Activated T-cell treated with anti-CD3 and anti-CD28 coated beads, Interleukin-2, amount 50 U/mL, for 4 hours (primary cell): ENCODE measurements around the gene CEP152. TPM values are rescaled to one million over a fixed set of nuclear protein-coding genes. Genes with fewer than 3 reads are reported as not detected.
"Not testable (repeated sequence)": the region's sequence is repeated elsewhere in the genome, so short reads cannot be mapped to it uniquely, and the experiment has no call there.

ENCODE experiments used
- ATAC-seq, 2 donors: fragments of 200-7000 bp; cut with Tn5 transposase; one replicate each; pipeline ENCODE4 v1.10.0; 2021
- DNase-seq: peaks from one replicate; pipeline ENCODE4 v3.0.0-alpha.2; 2020
- H3K27me3 Mint-ChIP-seq: one replicate; pipeline ENCODE4 v1.8.0; 2021; ENCODE audit warnings: low read depth, mixed read lengths
- H3K36me3 Mint-ChIP-seq: one replicate; pipeline ENCODE4 v1.8.0; 2022; ENCODE audit warnings: mixed read lengths; ENCODE audit not compliant: insufficient read depth
- H3K4me1 Mint-ChIP-seq: one replicate; pipeline ENCODE4 v1.8.0; 2021; ENCODE audit warnings: low read depth, mixed read lengths
- H3K4me3 Mint-ChIP-seq: one replicate; pipeline ENCODE4 v1.8.0; 2021; ENCODE audit warnings: mild to moderate bottlenecking, moderate library complexity, mixed read lengths
- H3K9me3 Mint-ChIP-seq: one replicate; pipeline ENCODE4 v1.8.0; 2021; ENCODE audit warnings: mixed read lengths
- total RNA-seq, 3 donors: library from RNA; stranded (reverse); gene quantifications; one replicate each; pipeline ENCODE4 v1.2.1, GENCODE V29; 2021

Gene CEP152
- total RNA-seq, 3 donors from 2014 or later = 10.2 to 12.5 (median 12.5) TPM

DNA sequence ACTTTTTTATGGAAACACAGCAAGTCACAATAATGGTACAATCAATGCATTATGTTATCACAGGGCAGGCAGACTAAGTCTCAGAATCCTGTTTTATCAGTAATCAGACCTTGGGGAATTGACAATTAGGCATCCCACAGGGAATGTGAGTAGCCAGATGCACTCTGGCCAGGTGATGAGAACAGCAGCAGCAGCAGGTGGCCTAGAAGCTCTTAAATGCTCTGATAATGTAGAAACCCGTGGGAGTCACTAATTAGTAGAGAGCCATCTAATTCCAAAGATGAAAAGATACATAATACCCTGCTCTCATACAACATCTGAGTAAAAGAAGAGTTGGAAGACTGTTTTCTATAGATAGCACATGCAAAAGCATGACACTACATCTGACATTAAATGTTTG is 12.6 kb downstream of the CEP152 start:
- Mint-ChIP-seq H3K27me3 (no peaks in the 10 kb centered on the region), H3K9me3 (no peaks in the 10 kb centered on the region), H3K4me3 (no peak overlapping the region), H3K4me1 (peaks cover 15% of the 10 kb centered on the region), H3K36me3 (peaks cover 12% of the 10 kb centered on the region)
- ATAC-seq (no peak), DNase-seq (no peak)

DNA sequence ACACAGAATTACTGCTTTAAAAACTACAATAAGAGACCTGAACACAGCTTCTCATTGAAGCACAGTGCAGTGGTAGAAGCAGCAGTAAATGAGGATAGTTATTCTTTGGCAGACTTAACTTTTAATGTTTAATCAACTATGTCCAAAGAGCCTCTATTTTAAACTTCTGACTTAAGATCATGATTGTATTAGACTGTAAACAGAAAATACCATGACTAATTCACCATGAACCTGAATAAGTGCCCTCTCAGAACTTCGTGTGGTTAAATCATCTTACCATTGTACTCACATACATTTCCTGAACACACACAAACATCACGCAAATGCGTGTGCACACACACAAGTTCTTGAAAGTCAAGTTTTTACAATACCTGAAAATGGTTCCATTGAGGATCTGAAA is 13.9 kb downstream of the CEP152 start:
- Mint-ChIP-seq H3K4me1 (peaks cover 15% of the 10 kb centered on the region), H3K9me3 (no peaks in the 10 kb centered on the region), H3K36me3 (peaks cover 17% of the 10 kb centered on the region), H3K27me3 (no peaks in the 10 kb centered on the region), H3K4me3 (no peak overlapping the region)
- ATAC-seq (peak in 1 of 2 donors; percentile 27), DNase-seq (no peak)

DNA sequence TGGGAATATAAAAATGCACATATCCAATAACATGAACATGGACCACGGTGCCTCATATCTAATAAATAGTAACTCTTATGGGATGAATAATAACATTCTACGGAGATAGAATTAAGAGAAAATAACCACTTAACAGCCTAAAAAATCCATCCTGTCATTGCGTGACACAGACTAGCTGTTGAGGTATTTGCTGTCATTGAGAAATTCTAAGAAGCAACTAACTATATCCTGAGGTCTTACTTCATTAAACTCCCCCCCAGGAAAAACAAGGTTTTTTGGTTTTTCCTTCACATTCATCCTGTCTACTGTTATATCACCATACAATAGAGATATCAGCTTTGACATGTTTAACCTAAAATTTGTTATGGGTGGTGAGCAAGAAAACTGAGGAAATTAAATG is 14.3 kb downstream of the CEP152 start:
- Mint-ChIP-seq H3K9me3 (no peaks in the 10 kb centered on the region), H3K4me1 (peaks cover 15% of the 10 kb centered on the region), H3K4me3 (no peak overlapping the region), H3K36me3 (peaks cover 17% of the 10 kb centered on the region), H3K27me3 (no peaks in the 10 kb centered on the region)
- ATAC-seq (no peak), DNase-seq (no peak)

DNA sequence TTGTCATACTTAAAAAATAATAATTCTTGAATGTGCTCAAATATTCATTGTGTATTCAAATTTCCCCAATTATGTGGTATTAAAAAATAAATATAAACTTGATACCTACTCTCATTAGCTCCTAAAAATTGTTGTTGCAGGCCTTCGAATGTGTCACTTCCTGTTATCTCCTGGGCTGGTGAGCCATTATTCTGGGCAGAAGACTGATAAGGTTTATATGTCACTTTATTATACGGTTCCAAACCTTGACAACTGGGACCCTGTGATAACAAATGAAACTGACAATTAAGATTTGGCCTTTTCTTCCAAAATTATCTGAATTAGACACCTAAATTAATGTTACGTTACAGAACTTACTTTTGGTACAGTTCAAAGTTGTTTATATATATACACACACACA is 15.0 kb downstream of the CEP152 start:
- Mint-ChIP-seq H3K27me3 (no peaks in the 10 kb centered on the region), H3K36me3 (peaks cover 17% of the 10 kb centered on the region), H3K4me1 (peaks cover 13% of the 10 kb centered on the region), H3K4me3 (no peak overlapping the region), H3K9me3 (no peaks in the 10 kb centered on the region)
- DNase-seq (no peak), ATAC-seq (no peak)

DNA sequence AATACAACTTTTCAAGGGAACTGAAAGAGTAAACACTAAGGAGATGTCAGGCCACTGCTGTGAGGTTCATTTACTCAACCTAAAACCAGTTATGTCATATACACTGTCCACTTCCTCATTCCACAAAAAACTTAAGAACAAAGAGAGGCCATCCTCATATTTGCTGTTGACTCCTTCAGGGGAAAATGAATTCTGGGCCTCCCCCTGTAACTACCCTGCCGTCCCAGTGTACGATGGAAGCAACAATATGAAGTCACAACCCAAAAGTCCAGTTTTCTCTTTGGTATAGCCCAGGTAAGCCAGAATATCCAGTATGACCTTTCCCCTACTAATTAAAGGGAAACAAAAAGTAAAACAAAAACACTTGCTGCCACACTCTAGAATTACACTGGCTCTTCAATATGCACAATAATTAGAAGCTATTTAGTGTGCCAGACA is 16.2 kb downstream of the CEP152 start:
- Mint-ChIP-seq H3K4me3 (peak overlapping the region; percentile 5), H3K27me3 (no peaks in the 10 kb centered on the region), H3K36me3 (peaks cover 22% of the 10 kb centered on the region), H3K4me1 (peaks cover 13% of the 10 kb centered on the region), H3K9me3 (no peaks in the 10 kb centered on the region)
- ATAC-seq (no peak), DNase-seq (no peak)

DNA sequence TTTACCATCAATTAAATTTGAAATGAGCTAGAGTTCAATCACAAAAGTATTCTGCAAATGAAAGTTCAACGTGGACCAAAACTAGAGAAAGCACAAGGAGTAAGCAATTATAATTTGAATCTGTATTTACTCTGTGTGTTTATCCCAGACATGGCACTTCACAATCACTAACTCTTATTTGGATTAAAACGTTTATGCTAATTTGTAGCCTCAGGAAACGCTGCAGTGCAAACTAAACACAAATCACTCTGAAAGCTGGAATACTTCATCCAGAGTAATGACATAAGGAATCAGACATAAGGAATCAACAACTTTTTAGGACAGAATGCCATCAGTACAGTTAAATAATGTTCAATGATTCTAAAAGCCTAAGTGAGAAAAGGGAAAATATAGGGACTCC is 18.5 kb downstream of the CEP152 start:
- H3K4me1 Mint-ChIP-seq = peaks cover 11% of the 10 kb centered on the region
- no peak for DNase-seq
- H3K27me3 Mint-ChIP-seq = no peaks in the 10 kb centered on the region
- H3K9me3 Mint-ChIP-seq = no peaks in the 10 kb centered on the region
- H3K4me3 Mint-ChIP-seq = no peak overlapping the region
- peaks cover 30% of the 10 kb centered on the region for H3K36me3 Mint-ChIP-seq
- ATAC-seq = no peak

DNA sequence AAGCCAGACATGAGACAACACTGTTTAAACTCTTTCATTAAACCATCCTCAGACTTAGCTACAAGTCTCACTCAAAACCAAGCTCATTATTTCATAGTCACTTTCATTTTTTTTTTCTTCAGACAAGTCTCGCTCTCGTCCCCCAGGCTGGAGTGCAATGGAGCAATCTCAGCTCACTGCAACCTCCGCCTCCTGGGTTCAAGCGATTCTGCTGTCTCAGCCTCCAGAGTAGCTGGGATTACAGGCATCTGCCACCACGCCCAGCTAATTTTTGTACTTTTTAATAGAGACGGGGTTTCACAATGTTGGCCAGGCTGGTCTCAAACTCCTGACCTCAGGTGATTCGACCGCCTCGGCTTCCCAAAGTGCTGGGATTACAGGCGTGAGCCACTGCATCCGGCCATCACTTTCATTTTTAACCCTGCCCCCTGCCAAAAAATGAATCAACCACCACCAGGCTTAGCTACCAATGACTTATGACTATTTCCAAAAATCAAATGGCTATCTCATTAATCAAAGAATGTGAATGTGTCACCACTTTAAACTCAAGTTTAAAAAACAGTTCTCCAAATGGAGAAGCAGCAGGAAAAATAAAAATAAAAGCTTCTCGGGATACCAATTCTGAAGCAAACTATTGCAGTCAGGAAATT is 20.3 kb downstream of the CEP152 start:
- ATAC-seq, H3K4me3 Mint-ChIP-seq, H3K9me3 Mint-ChIP-seq, H3K27me3 Mint-ChIP-seq, DNase-seq, H3K4me1 Mint-ChIP-seq: not testable (repeated sequence)
- H3K36me3 Mint-ChIP-seq = peaks cover 32% of the 10 kb centered on the region

DNA sequence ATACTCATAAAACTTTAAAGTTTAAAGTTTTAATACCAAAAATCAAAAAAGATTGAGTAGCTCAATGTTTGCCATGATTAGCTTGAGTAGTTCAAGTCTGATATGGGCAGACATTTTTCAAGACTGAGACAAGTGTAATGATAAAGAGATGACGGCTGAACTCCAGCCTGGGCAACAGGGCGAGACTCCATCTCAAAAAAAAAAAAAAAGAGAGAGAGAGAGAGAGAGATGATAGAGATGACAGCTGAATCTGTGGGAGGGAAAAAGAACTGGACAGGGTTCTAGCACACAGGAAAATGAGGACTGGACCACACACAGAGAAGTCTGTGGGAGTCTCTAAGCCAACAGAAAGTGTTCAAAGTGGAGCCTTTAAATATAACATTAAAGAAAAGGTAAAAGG is 25.2 kb downstream of the CEP152 start:
- peaks cover 35% of the 10 kb centered on the region for H3K36me3 Mint-ChIP-seq
- H3K27me3 Mint-ChIP-seq = no peaks in the 10 kb centered on the region
- no peaks in the 10 kb centered on the region for H3K4me1 Mint-ChIP-seq
- no peak for DNase-seq
- no peak overlapping the region for H3K4me3 Mint-ChIP-seq
- no peak for ATAC-seq
- no peaks in the 10 kb centered on the region for H3K9me3 Mint-ChIP-seq

DNA sequence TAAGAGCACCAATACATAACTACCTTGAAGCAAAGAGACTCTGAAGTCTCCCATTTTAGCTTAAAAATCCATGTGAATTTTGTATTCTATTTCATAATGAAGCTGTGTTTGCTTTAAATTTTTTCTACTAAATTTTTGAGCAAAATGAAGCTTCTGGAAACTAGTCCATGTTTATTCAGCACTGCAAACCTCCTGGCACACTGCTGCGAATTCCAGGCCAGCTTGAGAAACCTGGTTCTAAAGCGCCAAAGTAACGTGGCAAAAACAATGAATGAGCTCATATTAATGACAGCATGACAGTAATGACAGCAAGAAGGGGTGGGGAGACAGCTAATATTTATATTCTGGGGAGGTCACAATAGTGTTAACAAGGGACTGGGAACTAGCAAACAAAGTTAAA is 25.7 kb downstream of the CEP152 start:
- H3K36me3 Mint-ChIP-seq = peaks cover 38% of the 10 kb centered on the region

DNA sequence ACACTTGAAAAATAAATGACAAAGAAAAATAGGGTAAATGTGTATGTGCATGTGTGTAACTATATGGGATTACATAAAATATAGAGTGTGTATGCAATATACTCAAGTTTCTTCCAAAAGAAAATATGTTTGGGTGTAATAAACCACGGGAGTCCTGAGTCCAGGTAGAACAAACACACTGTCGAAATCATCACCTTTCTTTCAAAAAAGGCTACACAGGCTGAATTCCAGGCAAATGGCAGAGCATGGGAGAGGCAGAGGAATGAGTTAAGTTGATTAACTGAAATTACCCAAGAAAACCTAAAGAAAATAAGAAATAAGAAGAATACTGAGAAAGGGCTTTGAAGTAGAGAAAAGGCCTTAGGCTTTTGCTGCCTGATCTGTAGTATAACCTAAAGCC is 26.1 kb downstream of the CEP152 start:
- H3K4me1 Mint-ChIP-seq = no peaks in the 10 kb centered on the region
- DNase-seq (no peak), ATAC-seq (no peak)
- peaks cover 36% of the 10 kb centered on the region for H3K36me3 Mint-ChIP-seq
- no peak overlapping the region for H3K4me3 Mint-ChIP-seq
- no peaks in the 10 kb centered on the region for H3K9me3 Mint-ChIP-seq
- H3K27me3 Mint-ChIP-seq = no peaks in the 10 kb centered on the region

More for the DNA sequence above, 25.7 kb downstream of the CEP152 start:
- H3K27me3 Mint-ChIP-seq = no peaks in the 10 kb centered on the region
- no peaks in the 10 kb centered on the region for H3K4me1 Mint-ChIP-seq
- ATAC-seq (no peak), DNase-seq (no peak)
- H3K4me3 Mint-ChIP-seq = no peak overlapping the region
- H3K9me3 Mint-ChIP-seq = no peaks in the 10 kb centered on the region

DNA sequence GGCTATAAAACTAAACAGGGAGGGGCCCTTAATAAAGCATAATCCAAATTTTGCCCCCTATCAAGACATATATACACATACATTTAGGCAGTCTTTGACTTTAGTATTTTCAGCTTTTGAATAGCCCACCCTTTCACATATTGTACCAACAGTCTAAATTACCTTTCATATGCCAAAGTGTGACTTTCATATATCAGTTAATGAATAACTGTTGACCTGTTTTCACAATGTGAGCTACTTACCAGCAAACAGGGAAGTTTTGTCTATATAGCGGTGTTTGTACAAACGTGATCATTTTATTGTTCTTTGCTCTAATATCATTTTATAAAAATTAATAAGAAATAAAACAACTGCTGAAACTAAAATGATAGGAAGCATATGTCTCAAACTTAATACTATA is 28.0 kb downstream of the CEP152 start:
- no peaks in the 10 kb centered on the region for H3K4me1 Mint-ChIP-seq
- no peaks in the 10 kb centered on the region for H3K9me3 Mint-ChIP-seq
- H3K36me3 Mint-ChIP-seq = peaks cover 30% of the 10 kb centered on the region
- DNase-seq = no peak
- H3K27me3 Mint-ChIP-seq = no peaks in the 10 kb centered on the region
- no peak for ATAC-seq
- no peak overlapping the region for H3K4me3 Mint-ChIP-seq

DNA sequence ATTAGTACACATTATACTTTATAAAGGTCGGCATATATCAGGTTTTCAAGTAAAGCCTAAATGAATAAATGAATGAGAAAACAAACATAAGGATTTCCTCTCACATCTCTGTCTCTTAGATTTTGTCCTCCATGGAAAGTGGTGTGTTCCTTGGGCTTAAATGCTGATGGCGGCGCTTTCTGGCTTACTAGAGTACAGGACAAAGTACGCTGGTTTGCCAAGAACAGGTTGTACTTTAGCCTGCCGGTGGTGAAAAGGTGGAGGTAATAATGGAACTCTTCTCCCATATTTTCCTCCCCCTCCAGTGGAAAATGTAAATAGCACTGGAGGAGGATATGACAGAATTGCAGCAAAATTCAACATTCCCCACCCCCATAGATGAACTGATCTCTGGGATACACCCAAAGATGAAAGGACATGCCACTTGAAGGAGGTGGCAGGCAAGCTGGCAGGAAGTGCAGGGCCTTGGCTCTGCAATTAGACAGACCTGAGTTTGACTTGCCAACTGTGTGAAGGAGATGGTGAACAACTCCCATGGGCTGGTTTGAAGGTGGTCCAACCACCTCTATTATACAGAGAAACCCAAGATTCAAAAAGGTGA is 29.3 kb downstream of the CEP152 start:
- DNase-seq (no peak), ATAC-seq (no peak)
- H3K27me3 Mint-ChIP-seq = no peaks in the 10 kb centered on the region
- H3K4me3 Mint-ChIP-seq = no peak overlapping the region
- H3K4me1 Mint-ChIP-seq = no peaks in the 10 kb centered on the region
- H3K9me3 Mint-ChIP-seq = no peaks in the 10 kb centered on the region
- H3K36me3 Mint-ChIP-seq = peaks cover 29% of the 10 kb centered on the region

DNA sequence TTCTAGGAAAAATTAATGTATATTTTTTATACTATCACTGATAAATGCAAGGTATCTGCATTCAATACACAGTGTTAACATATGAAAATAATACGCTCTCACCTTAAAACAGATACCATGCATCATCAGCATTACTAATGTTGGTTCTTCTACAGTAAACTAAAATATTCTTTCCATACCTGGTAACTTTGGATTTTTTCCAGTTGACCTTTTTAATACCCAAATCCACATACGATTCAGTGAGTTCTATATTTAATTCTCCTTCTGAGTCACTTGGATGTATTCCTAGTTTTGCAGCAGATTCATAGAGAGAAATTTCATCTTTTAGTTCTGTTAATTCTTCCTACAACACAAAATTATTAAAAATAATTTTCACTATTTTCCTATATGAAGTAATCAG is 29.9 kb downstream of the CEP152 start:
- Mint-ChIP-seq H3K4me1 (no peaks in the 10 kb centered on the region), H3K4me3 (no peak overlapping the region), H3K9me3 (no peaks in the 10 kb centered on the region), H3K36me3 (peaks cover 28% of the 10 kb centered on the region), H3K27me3 (no peaks in the 10 kb centered on the region)
- ATAC-seq (no peak), DNase-seq (no peak)

DNA sequence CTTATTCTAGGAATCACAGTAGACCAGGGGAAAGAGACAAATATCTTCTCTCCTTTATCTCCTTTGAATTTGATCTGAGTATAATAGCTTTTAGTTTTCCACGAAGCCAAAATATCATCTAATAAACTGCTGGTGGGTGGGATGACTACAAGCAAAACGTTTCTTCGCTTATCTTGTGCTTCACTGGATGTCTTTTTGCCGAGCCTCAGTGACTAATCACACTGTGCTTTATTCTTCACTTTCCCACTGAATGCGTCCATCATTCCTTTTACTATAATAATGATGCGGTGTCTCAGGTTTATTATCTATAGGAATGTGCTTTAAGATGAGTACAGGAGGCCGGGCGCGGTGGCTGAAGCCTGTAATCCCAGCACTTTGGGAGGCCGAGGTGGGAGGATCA is 32.5 kb downstream of the CEP152 start:
- no peaks in the 10 kb centered on the region for H3K4me1 Mint-ChIP-seq
- H3K4me3 Mint-ChIP-seq = no peak overlapping the region
- H3K9me3 Mint-ChIP-seq = peaks cover 10% of the 10 kb centered on the region
- no peak for DNase-seq
- H3K36me3 Mint-ChIP-seq = peaks cover 30% of the 10 kb centered on the region
- no peak for ATAC-seq
- no peaks in the 10 kb centered on the region for H3K27me3 Mint-ChIP-seq

DNA sequence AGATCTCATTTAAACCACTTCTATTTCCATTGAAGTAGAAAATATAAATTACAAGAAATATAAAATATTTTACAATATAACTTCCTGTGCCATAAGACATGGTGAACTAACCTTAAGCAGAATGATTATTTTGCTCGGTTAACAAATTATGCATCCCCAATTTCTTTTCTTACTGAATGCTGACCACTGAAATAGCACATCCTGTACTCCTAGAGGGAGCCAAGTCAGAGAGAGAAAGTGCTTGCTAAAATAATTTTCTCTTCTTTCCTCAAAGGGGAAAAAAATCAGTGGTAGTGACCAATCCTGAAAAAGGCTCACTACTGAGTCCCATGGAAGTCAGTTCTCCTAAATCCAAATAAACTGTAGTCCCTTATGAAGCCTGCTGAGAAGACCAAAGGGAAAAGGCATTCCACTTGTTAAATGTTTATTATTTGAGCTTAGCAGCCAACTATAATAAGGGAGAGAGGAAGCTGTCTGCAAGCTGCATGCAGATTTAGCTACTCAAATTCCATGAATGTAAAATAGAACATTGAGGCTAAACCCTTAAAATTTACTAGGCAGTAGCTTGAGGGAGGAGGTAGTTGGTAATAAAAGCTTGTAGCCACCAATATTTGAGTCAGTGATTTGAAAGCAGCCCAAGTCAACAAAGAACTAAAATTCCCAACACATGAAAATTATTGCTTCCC is 33.1 kb downstream of the CEP152 start:
- DNase-seq (no peak), ATAC-seq (no peak)
- H3K4me1 Mint-ChIP-seq = no peaks in the 10 kb centered on the region
- no peak overlapping the region for H3K4me3 Mint-ChIP-seq
- H3K9me3 Mint-ChIP-seq = peaks cover 10% of the 10 kb centered on the region
- H3K27me3 Mint-ChIP-seq = no peaks in the 10 kb centered on the region
- peaks cover 32% of the 10 kb centered on the region for H3K36me3 Mint-ChIP-seq
